HG03432 (cell line): ENCODE results near the gene DOCK8.
"Not testable (repeated sequence)": the region's sequence is repeated elsewhere in the genome, so short reads cannot be mapped to it uniquely, and the experiment has no call there.

ENCODE experiments used
- ATAC-seq: cut with Tn5 transposase; IDR thresholded peaks from one replicate; pipeline ENCODE4 v1.9.1; 2021; ENCODE audit warnings: mild to moderate bottlenecking, moderate library complexity; ENCODE audit not compliant: unreplicated experiment

The DOCK8 gene

GRCh38 chr9:214648-215493 lies at the start of gene DOCK8:
Gene DOCK8 (plus strand): TSS chr9:214865. CDS start chr9:214977, 112 bp downstream.
- ATAC-seq, result peak; percentile 89

DNA sequence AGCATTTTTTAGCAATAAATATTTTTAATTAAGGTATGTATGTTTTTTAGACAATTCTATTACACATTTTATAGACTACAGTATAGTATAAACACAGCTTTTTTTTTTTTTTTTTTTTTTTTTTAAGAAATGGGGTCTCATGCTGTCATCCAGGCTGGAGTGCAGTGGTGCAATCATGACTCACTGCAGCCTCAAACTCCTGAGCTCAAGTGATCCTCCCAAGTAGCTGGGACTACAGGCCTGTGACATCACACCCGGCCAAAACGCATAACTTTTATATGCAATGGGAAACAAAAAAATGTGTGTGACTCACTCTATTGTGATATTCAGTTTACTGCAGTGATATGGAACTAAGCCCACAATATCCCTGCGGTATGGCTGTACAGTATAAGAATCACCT lies 44.9 kb upstream of the DOCK8 start:
- not testable (repeated sequence) for ATAC-seq

- not testable (repeated sequence) for ATAC-seq
These were observed 36.4 kb upstream of the DOCK8 start for GRCh38 chr9:178140-178825.

DNA sequence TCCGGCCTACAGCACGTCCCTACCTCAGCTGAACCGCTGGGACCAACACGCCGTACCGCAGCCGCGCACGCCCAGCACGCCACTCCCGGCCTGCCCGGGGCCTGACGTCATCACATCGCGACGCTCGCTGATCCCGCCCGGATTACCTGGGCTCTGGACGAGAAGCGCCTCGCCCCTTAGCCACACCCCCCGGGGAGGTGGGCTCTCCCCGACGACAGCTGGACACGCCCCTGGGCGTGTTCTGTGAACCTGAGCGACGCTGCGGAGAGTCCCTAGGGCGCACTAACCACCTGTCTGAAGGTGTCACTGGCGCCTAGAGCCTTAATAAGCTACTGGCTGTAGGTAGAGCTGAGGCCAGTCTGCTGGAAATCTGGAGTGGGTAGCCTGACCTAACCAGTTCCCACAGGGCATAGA lies 35.7 kb upstream of the DOCK8 start, which contains the start of gene ZNG1A:
ZNG1A (minus strand) TSS at position 87 of the 414 bp plus-strand sequence. CDS start 87 bp downstream, outside the sequence.
- not testable (repeated sequence) for ATAC-seq

DNA sequence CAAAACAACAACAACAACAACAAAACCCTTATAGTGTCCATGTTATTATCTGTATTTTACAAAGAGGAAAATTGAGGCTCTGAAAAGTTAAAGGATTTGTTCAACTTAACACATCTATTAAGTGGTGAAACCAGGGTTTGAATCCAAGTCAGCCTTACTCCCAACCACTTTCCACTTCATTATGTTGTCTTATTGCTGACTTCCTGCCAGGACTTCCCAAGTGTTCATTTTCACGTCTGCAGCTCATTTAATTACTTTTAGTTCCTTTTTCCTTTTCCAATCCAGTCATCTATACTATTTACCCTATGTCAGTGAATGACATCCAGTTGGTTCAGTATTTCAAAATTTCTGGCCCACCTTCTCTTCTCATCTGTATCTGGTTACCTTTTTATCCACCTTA lies 15.1 kb upstream of the DOCK8 start:
- not testable (repeated sequence) for ATAC-seq

- ATAC-seq, result no peak
These were observed 8.2 kb upstream of the DOCK8 start for GRCh38 chr9:206481-206880.

DNA sequence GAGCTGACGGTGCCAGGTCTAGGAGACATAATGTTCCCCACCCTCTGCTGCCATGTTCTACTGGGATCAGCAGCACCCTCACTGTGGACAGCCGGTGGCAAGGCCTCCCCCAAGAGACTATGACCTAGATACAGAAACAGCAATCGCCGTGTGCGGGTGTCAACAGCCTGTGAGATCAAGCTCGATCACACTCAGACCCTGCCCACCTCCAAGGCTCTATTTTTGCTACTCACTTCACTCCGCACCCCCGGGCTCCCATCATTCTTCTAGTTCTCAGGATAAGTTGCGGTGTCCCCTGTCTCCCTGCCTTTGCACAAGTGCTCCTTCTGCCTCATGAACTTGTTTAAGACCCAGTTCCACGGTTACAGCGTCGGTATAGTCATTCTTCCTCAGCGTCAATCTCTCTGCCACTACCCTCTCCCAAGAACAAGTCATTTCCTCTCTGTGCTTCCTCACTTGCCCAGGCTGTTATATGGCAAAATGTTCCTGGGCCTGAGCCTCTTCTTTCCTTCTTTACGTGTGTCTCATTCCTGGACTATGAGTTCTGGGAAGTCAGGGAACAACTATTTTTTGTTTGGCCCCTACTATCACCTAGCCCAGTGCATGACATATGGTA lies 5.4 kb upstream of the DOCK8 start:
- no peak for ATAC-seq

GRCh38 chr9:211036-211435 lies 3.6 kb upstream of the DOCK8 start:
- ATAC-seq, result no peak

DNA sequence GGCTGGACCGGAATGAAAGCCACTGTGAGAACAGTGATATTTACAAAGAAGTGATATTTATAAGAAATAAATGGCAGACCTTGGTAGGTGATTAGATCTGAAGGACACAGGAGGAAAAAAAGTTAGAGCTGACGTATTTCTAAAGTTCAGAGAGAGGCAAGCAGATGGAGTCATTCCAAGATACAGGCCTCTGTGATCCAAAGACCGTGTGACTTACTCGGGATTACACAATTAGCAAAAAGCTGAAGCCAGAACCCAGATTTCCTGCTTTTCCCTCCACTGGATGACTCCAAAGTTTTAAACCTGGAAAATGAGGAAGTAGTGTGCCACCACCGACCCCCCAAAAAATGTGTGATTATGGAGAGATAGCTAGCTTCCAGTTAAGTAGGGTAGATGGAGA lies 3.1 kb upstream of the DOCK8 start:
- ATAC-seq, result no peak

GRCh38 chr9:212297-212696 lies 2.4 kb upstream of the DOCK8 start:
- ATAC-seq, result no peak

- ATAC-seq, result not testable (repeated sequence)
These were observed 764 bp upstream of the DOCK8 start for GRCh38 chr9:213901-214300.

DNA sequence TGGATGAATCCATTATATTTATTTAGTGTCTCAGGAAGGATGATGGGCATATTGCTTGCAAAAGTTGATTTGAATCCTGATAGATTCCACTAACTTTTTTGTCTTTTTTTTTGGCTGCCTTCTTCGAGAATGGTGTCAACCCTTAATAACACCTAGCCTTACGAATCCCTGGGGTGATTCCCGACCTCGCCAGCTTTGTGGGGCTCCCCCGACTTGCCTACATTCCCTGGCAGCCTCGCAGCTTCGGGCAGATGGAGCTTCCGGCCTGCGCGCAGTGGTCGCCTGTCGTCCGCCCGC lies 366 bp upstream of the DOCK8 start:
- no peak for ATAC-seq

GRCh38 chr9:215631-216155 lies 1.0 kb downstream of the DOCK8 start:
- ATAC-seq, result no peak

DNA sequence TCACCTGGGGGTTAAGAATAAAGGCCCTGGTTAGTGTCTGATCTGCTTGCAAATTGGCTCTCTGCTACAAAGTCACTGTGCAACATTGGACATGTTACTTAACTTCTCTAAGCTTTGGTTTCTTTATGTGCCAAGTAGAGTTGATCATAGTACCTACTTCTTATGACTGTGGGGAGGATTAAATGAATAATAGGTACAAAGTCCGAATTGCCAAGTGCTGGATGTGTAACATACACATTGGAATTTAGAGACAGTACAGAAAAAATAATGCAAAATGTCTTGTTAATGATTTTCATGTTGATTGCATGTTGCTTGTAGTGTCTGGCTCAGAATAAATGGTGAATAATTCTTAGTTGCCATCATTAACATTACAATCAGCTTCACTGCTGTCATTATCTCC lies 2.2 kb downstream of the DOCK8 start:
- ATAC-seq, result no peak

DNA sequence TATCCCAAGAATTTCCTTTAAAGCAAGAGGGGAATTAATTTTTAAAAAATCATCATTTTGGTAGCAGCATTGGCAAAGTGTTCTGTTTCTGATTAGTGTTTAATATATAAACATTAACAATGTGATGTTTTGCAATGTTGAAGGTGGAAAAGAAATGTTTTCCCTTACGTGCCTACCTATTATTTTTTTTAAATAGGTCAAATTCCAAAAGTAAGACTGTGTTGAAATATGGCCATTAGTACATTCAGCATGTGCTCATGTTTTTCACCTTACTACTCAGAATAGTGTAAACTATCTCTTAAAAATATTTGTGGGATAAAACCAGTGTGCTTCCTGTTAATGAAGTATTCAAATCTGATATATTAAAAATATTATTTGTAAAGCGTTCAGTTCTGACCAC lies 3.3 kb downstream of the DOCK8 start:
- ATAC-seq, result no peak

DNA sequence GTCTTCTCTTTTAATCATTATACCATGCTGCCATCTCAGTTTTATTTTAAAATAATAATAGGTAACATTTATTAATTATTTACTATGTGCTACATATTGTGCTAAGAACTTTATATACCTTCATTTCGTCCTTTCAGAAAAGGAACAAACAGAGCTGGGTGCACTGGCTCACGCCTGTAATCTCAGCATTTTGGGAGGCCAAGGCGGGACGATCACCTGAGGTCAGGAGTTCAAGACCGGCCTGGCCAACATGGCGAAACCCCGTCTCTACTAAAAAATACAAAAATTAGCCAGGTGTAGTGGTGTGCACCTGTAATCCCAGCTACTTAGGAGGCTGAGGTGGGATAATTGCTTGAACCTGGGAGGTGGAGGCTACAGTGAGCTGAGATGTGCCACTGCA lies 4.4 kb downstream of the DOCK8 start:
- ATAC-seq, result not testable (repeated sequence)

DNA sequence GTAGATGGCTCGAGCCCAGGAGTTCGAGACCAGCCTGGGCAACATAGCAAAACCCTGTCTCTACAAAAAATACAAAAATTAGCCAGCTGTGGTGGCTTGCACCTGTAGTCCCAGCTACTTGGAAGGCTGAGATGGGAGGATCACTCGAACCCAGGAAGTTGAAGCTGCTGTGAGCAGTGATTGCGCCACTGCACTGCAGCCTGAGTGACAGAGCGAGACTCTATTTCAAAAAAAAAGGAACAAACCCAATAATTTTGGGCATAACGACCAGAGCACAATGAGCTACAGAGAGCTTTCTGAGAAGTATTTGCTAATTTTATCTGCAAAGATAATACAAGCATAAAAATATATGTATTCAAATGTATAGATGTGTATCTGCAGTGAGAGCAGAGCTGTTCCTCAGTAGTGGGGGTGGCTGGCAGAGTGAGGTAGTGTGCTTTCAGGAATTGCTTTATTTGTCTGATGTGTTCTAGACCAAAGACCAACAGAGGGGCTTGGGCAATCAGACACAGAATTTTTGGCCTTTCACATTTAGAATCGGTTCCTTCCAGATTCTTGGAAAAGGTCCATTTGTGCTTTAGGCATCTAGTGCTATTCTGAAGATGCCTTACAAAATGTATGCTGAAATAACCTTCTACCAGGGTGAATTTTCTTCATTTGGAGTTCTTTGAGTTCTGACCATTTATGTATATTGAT lies 5.2 kb downstream of the DOCK8 start:
- no peak for ATAC-seq

- ATAC-seq, result no peak
These were observed 7.5 kb downstream of the DOCK8 start for GRCh38 chr9:221989-222776.

DNA sequence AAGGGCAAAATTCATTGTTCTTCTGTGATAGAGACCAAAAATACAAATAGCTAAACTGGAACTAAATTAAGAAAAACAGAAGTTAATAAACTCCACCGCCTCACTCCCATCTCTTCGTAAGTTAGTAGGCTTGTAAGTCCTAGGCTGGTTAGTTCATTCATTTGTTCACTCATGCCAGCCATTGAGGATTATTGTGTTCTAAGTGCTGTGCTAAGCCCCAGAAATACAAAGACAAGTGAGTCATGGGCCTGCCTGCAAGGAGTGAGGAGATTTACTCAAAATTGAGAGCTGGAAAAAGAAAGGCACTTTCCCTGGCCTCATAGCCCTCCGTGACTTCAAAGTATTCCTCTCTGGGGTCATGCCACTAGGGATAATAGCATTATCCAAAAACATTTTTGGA lies 8.5 kb downstream of the DOCK8 start:
- ATAC-seq, result no peak

- ATAC-seq, result no peak
These were observed 9.4 kb downstream of the DOCK8 start for GRCh38 chr9:224026-224425.
